ENCODE data around the gene KRTAP4-6. TPM values are rescaled to one million over a fixed set of nuclear protein-coding genes. Genes with fewer than 3 reads are reported as not detected.
"Not testable (repeated sequence)": the region's sequence is repeated elsewhere in the genome, so short reads cannot be mapped to it uniquely, and the experiment has no call there.

KRTAP4-6 gene
- total RNA-seq, 1 donor from 2014 or later = not detected

- Histone ChIP-seq H3K4me3 (no peak overlapping the region), H3K4me1 (no peaks in the 10 kb centered on the region), H3K9me3 (no peaks in the 10 kb centered on the region), H3K27ac (no peak overlapping the region), H3K36me3 (no peaks in the 10 kb centered on the region), H3K27me3 (no peaks in the 10 kb centered on the region)
- TF ChIP-seq, protein P1, sequence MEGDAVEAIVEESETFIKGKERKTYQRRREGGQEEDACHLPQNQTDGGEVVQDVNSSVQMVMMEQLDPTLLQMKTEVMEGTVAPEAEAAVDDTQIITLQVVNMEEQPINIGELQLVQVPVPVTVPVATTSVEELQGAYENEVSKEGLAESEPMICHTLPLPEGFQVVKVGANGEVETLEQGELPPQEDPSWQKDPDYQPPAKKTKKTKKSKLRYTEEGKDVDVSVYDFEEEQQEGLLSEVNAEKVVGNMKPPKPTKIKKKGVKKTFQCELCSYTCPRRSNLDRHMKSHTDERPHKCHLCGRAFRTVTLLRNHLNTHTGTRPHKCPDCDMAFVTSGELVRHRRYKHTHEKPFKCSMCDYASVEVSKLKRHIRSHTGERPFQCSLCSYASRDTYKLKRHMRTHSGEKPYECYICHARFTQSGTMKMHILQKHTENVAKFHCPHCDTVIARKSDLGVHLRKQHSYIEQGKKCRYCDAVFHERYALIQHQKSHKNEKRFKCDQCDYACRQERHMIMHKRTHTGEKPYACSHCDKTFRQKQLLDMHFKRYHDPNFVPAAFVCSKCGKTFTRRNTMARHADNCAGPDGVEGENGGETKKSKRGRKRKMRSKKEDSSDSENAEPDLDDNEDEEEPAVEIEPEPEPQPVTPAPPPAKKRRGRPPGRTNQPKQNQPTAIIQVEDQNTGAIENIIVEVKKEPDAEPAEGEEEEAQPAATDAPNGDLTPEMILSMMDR (IDR thresholded peaks at IDR 0.05) = no peak
- DNase-seq (ENCODE audit: low spot score in 2 of 2) = no peak
- intact Hi-C loops (cut with DNase I) = no loop called here
Observed at GRCh38 chr17:41116297-41116696, 24.0 kb downstream of the KRTAP4-6 start.

DNA sequence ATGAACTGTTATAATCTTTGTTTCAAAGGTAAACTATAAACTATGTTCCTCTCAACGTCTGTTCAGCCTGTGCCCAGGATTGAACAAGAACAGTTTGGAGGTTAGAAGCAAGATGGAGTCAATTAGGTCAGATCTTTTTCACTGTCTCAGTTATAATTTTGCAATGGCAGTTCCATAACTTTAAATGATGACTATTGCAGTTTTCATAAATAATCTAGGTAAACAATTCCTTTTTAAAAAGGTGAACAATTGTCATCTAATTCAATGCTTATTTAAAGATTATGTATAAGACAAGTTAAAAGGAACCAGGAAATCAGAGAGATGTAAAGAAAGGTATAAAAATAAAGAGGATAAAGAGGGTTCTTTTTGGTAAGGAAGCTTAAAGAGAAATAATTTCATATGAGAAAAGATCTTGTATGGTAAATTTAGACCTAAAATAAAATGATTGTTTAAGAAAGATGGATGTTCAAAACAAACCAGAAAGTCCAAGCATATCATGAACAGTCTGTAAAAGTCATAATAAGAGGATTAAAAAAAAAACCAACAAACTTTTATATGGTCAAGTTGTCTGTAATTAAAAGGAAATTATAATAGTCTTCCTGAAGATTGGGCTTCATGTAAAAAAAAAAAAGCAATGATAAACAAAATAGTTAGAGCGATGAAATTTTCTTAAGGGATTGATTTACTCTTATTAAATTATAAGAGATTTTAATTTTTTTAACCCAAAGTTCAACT, 29.0 kb downstream of the KRTAP4-6 start:
- Histone ChIP-seq H3K36me3 (no peaks in the 10 kb centered on the region), H3K9me3 (no peaks in the 10 kb centered on the region), H3K27me3 (no peaks in the 10 kb centered on the region), H3K4me3 (no peak overlapping the region), H3K27ac (no peak overlapping the region), H3K4me1 (no peaks in the 10 kb centered on the region)
- intact Hi-C loops (cut with DNase I) = no loop called here
- TF ChIP-seq, protein P1 (IDR thresholded peaks at IDR 0.05) = no peak
- no peak for DNase-seq (ENCODE audit: low spot score in 2 of 2)

DNA sequence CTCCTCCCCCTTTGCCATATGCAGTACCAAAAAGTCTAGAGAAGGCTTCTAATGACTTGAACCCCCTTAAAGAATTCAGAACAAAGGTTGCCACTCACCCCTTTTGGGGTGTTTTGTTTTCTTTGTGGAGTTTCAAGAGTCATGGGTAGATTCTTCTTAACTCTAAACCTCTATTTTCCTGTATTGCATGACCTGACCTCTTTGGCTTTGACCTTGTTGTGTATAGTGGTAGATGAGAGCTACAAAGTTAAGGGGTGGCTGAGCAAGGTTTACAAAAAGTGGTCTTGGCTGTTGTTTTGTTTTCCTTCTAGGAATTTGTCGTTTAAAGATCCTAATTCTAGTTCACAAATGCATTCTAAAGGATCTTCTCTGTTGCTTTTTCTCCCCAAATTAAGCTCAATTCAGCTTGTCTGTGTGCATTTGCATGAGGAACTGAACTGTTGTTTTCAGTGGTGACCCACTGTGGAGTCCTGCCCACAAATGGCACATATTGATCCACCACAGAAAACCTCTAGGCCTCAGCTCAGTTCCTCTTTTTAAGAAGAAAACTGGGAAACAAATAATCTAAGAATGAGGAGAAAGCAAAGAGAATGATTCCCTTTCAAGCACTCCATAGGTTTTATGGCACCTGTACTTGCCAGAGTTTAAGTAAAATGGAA, 31.5 kb downstream of the KRTAP4-6 start:
- intact Hi-C loops (cut with DNase I); H3K27ac ChIP-seq; DNase-seq (ENCODE audit: low spot score in 2 of 2); H3K36me3 ChIP-seq; H3K27me3 ChIP-seq; H3K4me3 ChIP-seq; H3K9me3 ChIP-seq; H3K4me1 ChIP-seq: not testable (repeated sequence)

DNA sequence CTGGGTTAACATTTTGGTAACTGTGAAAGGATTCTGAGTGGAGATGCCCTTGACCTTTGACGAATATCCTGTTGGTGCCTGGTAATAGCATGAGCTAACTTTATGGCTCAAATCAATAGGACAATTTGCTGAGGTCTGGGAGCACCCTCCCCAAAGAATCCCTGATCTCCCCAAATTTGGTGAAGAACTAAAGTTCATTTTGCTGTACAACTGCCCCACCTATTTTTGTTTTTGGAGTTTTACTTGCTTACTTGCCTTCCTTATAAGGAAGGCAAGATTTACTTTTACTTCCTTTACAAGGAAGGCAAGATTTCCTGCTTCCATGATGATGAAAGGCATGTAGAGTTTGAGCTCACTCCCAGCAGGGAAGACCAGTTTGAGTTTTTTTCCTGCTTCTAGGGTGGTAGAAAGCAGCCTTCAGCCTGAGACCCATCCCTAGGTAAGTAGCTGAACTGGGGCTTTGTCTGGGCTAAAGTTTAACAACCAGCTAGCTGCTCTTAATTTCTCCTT, 32.3 kb downstream of the KRTAP4-6 start:
- intact Hi-C loops (cut with DNase I) = no loop called here

DNA sequence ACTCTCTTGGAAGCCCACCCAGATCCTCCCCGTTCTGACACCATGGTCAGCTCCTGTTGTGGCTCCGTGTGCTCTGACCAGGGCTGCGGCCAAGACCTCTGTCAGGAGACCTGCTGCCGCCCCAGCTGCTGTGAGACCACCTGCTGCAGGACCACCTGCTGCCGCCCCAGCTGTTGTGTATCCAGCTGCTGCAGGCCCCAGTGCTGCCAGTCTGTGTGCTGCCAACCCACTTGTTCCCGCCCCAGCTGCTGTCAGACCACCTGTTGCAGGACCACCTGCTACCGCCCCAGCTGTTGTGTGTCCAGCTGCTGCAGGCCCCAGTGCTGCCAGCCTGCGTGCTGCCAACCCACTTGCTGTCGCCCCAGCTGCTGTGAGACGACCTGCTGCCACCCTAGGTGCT, 35.0 kb downstream of the KRTAP4-6 start, which contains the start of gene KRTAP4-9:
Gene KRTAP4-9 (plus strand): TSS at position 43 of the 400 bp plus-strand sequence. CDS start 0 bp downstream, at position 43.
- intact Hi-C loops (cut with DNase I); H3K4me3 ChIP-seq; DNase-seq (ENCODE audit: low spot score in 2 of 2); H3K36me3 ChIP-seq; H3K27me3 ChIP-seq; H3K9me3 ChIP-seq; H3K4me1 ChIP-seq; H3K27ac ChIP-seq: not testable (repeated sequence)

More for the DNA sequence above, 32.3 kb downstream of the KRTAP4-6 start:
- no peak for DNase-seq (ENCODE audit: low spot score in 2 of 2)
- Histone ChIP-seq H3K4me1 (no peaks in the 10 kb centered on the region), H3K27ac (no peak overlapping the region), H3K27me3 (no peaks in the 10 kb centered on the region), H3K36me3 (no peaks in the 10 kb centered on the region), H3K4me3 (no peak overlapping the region), H3K9me3 (no peaks in the 10 kb centered on the region)
- TF ChIP-seq, protein P1 (IDR thresholded peaks at IDR 0.05) = no peak

- H3K9me3 ChIP-seq; H3K4me1 ChIP-seq; H3K27ac ChIP-seq; intact Hi-C loops (cut with DNase I); H3K36me3 ChIP-seq; H3K27me3 ChIP-seq; DNase-seq (ENCODE audit: low spot score in 2 of 2); H3K4me3 ChIP-seq: not testable (repeated sequence)
Observed at GRCh38 chr17:41104386-41105038, 35.8 kb downstream of the KRTAP4-6 start.

- Histone ChIP-seq H3K36me3 (no peaks in the 10 kb centered on the region), H3K9me3 (no peaks in the 10 kb centered on the region), H3K27ac (no peak overlapping the region), H3K27me3 (no peaks in the 10 kb centered on the region), H3K4me1 (no peaks in the 10 kb centered on the region), H3K4me3 (no peak overlapping the region)
- TF ChIP-seq, protein P1 (IDR thresholded peaks at IDR 0.05) = no peak
- no peak for DNase-seq (ENCODE audit: low spot score in 2 of 2)
- intact Hi-C loops (cut with DNase I) = no loop called here
Observed at GRCh38 chr17:41103896-41104295, 36.4 kb downstream of the KRTAP4-6 start.

All from ascending aorta (tissue), 2 donors.